OCI-LY1 (cell line): ENCODE results near the gene BMERB1.

Experiments
- H2AFZ ChIP-seq: fragments of 200-600 bp; sonication (generic), shearing (Covaris generic); 2 replicates; pipeline ENCODE4 v1.6.0; 2014; ENCODE audit warnings: antibody characterized with exemption, mild to moderate bottlenecking, low read length
- H3F3A ChIP-seq: fragments of 200-600 bp; sonication (generic), shearing (Covaris generic); 2 replicates; pipeline ENCODE4 v1.6.0; 2014; ENCODE audit warnings: mild to moderate bottlenecking, antibody characterized with exemption, low read length, moderate library complexity; ENCODE audit not compliant: insufficient read depth
- H3K27ac ChIP-seq: fragments of 200-600 bp; sonication (generic); 2 replicates; pipeline ENCODE4 v1.5.1; 2014; ENCODE audit warnings: low read length, mixed run types, mild to moderate bottlenecking, low read depth; ENCODE audit not compliant: poor library complexity, severe bottlenecking
- H3K27me3 ChIP-seq: fragments of 200-600 bp; sonication (generic); 2 replicates; pipeline ENCODE4 v1.6.0; 2014; ENCODE audit warnings: antibody characterized with exemption, mild to moderate bottlenecking, low read length, moderate library complexity; ENCODE audit not compliant: insufficient read depth
- H3K36me3 ChIP-seq: fragments of 200-600 bp; sonication (generic); 2 replicates; pipeline ENCODE4 v1.6.1; 2014; ENCODE audit warnings: mild to moderate bottlenecking, antibody characterized with exemption, low read length, moderate library complexity, mixed read lengths; ENCODE audit not compliant: insufficient read depth
- H3K4me1 ChIP-seq: fragments of 200-600 bp; sonication (generic); 2 replicates; pipeline ENCODE4 v1.5.1; 2014; ENCODE audit warnings: mild to moderate bottlenecking, low read length, moderate library complexity; ENCODE audit not compliant: insufficient read depth, severe bottlenecking
- H3K4me2 ChIP-seq: fragments of 200-600 bp; sonication (generic), shearing (Covaris generic); 2 replicates; pipeline ENCODE4 v1.6.1; 2014; ENCODE audit warnings: low read length
- H3K4me3 ChIP-seq: fragments of 200-600 bp; sonication (generic); 2 replicates; pipeline ENCODE4 v1.5.1; 2014; ENCODE audit warnings: low read length, low read depth, mild to moderate bottlenecking, mixed read lengths; ENCODE audit not compliant: poor library complexity, severe bottlenecking
- H3K79me2 ChIP-seq: fragments of 200-600 bp; shearing (Covaris generic); 2 replicates; pipeline ENCODE4 v1.6.1; 2016; ENCODE audit warnings: mixed run types, low read length, mixed read lengths; ENCODE audit not compliant: insufficient read depth
- H3K9ac ChIP-seq: fragments of 200-600 bp; sonication (generic), shearing (Covaris generic); 2 replicates; pipeline ENCODE4 v1.6.1; 2014; ENCODE audit warnings: mild to moderate bottlenecking, low read length, mixed read lengths
- H3K9me2 ChIP-seq: fragments of 200-600 bp; sonication (generic), shearing (Covaris generic); 2 replicates; pipeline ENCODE4 v1.6.1; 2014; ENCODE audit warnings: low read depth, mild to moderate bottlenecking, low read length, mixed read lengths
- H3K9me3 ChIP-seq: fragments of 200-600 bp; shearing (Covaris generic); 2 replicates; pipeline ENCODE4 v1.6.1; 2014; ENCODE audit warnings: low read length, mixed read lengths
- H4K20me1 ChIP-seq: fragments of 200-600 bp; sonication (generic), shearing (Covaris generic); 2 replicates; pipeline ENCODE4 v1.6.0; 2016; ENCODE audit warnings: mild to moderate bottlenecking, low read length; ENCODE audit not compliant: insufficient read depth
- EZH2 ChIP-seq: fragments of 200-600 bp; sonication (generic), shearing (Covaris generic); IDR thresholded peaks from 2 replicates; pipeline ENCODE4 v1.8.0; 2017; ENCODE audit warnings: borderline replicate concordance, mixed run types, mild to moderate bottlenecking, antibody characterized with exemption, low read length, moderate library complexity, mixed read lengths
- TF ChIP-seq, protein P1 (sequence below): fragments of 200-600 bp; sonication (generic), shearing (Covaris generic); IDR thresholded peaks from 2 replicates; pipeline ENCODE4 v1.5.1; 2017; ENCODE audit warnings: mild to moderate bottlenecking, antibody characterized with exemption, low read length, moderate library complexity, mixed read lengths

The BMERB1 gene

DNA sequence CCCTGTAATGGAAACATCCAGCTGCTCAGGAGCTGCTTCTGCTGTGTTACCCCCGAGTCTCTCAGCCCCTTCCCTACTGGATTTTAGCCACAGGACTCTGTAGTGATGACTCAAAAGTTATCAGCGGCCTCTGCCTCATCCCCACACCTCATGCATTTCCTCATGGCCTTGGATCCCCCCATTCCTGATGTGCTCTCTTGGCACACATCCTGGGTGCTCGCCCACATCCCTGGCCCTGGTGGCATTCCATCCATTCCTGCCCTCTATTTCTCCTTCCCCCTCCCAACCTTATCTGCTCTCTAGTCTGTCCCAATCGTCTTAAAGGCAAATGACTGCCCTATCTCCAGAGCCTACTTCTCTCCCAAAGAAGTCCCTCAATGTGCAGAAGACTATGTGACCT is 184.0 kb downstream of the BMERB1 start:
- Histone ChIP-seq H3K9me2 (no peaks in the 10 kb centered on the region), H3K79me2 (no peaks in the 10 kb centered on the region), H3K4me2 (no peak overlapping the region), H3K4me3 (no peak overlapping the region), H3K27ac (no peak overlapping the region), H3K36me3 (peaks cover 88% of the 10 kb centered on the region), H3K27me3 (no peaks in the 10 kb centered on the region), H4K20me1 (no peaks in the 10 kb centered on the region), H3F3A (no peaks in the 10 kb centered on the region), H3K9ac (no peak overlapping the region), H3K4me1 (no peaks in the 10 kb centered on the region), H3K9me3 (no peaks in the 10 kb centered on the region), H2AFZ (no peak overlapping the region)
- no peak for TF ChIP-seq EZH2
- TF ChIP-seq, protein P1, sequence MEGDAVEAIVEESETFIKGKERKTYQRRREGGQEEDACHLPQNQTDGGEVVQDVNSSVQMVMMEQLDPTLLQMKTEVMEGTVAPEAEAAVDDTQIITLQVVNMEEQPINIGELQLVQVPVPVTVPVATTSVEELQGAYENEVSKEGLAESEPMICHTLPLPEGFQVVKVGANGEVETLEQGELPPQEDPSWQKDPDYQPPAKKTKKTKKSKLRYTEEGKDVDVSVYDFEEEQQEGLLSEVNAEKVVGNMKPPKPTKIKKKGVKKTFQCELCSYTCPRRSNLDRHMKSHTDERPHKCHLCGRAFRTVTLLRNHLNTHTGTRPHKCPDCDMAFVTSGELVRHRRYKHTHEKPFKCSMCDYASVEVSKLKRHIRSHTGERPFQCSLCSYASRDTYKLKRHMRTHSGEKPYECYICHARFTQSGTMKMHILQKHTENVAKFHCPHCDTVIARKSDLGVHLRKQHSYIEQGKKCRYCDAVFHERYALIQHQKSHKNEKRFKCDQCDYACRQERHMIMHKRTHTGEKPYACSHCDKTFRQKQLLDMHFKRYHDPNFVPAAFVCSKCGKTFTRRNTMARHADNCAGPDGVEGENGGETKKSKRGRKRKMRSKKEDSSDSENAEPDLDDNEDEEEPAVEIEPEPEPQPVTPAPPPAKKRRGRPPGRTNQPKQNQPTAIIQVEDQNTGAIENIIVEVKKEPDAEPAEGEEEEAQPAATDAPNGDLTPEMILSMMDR, result no peak

DNA sequence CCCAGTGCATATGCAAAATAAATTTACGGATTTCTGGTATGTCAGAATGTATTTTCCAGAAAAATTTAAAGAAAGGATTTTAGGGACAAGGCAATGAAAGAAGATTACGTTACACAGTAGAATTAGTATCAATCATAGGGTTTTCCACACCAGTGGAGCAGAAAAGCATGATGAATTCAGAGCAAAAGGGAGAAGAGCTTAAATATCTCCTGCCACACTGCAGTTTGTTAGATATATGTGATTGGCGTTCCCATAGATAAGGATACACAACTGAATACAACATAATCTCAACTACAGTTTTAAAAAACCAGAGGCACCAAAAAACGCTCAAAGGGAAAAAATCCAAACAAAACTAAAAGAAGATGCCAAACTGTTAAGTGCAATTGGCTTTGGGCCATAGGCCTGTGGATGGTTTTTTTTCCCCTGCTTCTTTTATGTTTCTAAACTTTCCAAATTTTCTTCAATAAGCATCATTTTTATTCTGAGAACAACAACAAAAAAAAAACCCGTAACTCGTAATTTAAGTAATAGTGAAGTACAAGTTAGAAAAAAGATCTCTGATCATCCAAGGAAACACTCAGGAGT is 186.3 kb downstream of the BMERB1 start:
- no peaks in the 10 kb centered on the region for H3K79me2 ChIP-seq
- no peaks in the 10 kb centered on the region for H4K20me1 ChIP-seq
- H3K4me3 ChIP-seq, result no peak overlapping the region
- H3K4me1 ChIP-seq, result no peaks in the 10 kb centered on the region
- no peaks in the 10 kb centered on the region for H3K9me3 ChIP-seq
- H3K27me3 ChIP-seq, result no peaks in the 10 kb centered on the region
- peaks cover 95% of the 10 kb centered on the region for H3K36me3 ChIP-seq
- TF ChIP-seq, protein P1, result no peak
- TF ChIP-seq EZH2, result no peak
- H3K27ac ChIP-seq, result no peak overlapping the region
- no peaks in the 10 kb centered on the region for H3F3A ChIP-seq
- H2AFZ ChIP-seq, result no peak overlapping the region
- H3K9me2 ChIP-seq, result no peaks in the 10 kb centered on the region
- no peak overlapping the region for H3K4me2 ChIP-seq
- H3K9ac ChIP-seq, result no peak overlapping the region

DNA sequence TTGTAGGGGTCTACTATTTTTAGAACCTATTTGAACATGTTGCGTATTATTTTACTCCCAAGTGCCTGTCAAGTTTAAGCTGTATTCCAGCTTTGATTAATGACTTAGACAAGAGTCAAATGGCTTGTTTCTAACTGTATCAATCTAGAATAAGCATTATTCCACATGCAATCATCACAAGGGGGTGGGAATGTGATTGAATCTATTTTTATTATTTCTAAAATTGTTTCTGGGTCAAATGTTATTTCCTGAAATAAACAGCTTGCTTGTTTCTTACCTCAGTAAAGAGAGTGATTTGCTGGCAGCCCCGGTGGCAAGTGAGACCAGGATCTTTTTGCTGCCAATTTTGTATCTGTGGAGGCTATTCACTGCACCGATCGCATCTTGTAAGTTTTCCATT is 187.1 kb downstream of the BMERB1 start:
- H3K79me2 ChIP-seq, result no peaks in the 10 kb centered on the region
- no peak overlapping the region for H3K4me3 ChIP-seq
- H3K9ac ChIP-seq, result no peak overlapping the region
- no peaks in the 10 kb centered on the region for H3K9me3 ChIP-seq
- H4K20me1 ChIP-seq, result no peaks in the 10 kb centered on the region
- no peak overlapping the region for H3K4me2 ChIP-seq
- no peaks in the 10 kb centered on the region for H3K9me2 ChIP-seq
- no peaks in the 10 kb centered on the region for H3F3A ChIP-seq
- no peaks in the 10 kb centered on the region for H3K4me1 ChIP-seq
- no peak for TF ChIP-seq EZH2
- TF ChIP-seq, protein P1, result no peak
- peaks cover 94% of the 10 kb centered on the region for H3K36me3 ChIP-seq
- H3K27me3 ChIP-seq, result no peaks in the 10 kb centered on the region
- no peak overlapping the region for H2AFZ ChIP-seq
- H3K27ac ChIP-seq, result no peak overlapping the region
